Activated T-helper 1 cell treated with anti-CD3 and anti-CD28 coated beads, Interleukin-12 subunit alpha, Interleukin-12 subunit beta, Interleukin-2, Interleukin-4 antibody, amounts not matched to agents 30 ng/mL and 10 ng/mL and 1 ng/mL, durations not matched to agents 14 hours and 24 hours and 36 hours (primary cell): Measurements from ENCODE around the gene DPYD. TPM values are rescaled to one million over a fixed set of nuclear protein-coding genes. Genes with fewer than 3 reads are reported as not detected.

Experiments
- DNase-seq: peaks from one replicate; pipeline ENCODE4 v3.0.0; 2021; ENCODE audit warnings: low spot score
- H3K27ac Mint-ChIP-seq: one replicate; pipeline ENCODE4 v1.8.0; 2021; ENCODE audit warnings: mild to moderate bottlenecking, mixed read lengths
- H3K27me3 Mint-ChIP-seq: one replicate; pipeline ENCODE4 v1.8.0; 2022; ENCODE audit warnings: mild to moderate bottlenecking, moderate library complexity, mixed read lengths; ENCODE audit not compliant: insufficient read depth
- H3K36me3 Mint-ChIP-seq: one replicate; pipeline ENCODE4 v1.8.0; 2021; ENCODE audit warnings: low read depth, mixed read lengths
- H3K4me1 Mint-ChIP-seq: one replicate; pipeline ENCODE4 v1.8.0; 2021; ENCODE audit warnings: low read depth, mixed read lengths
- H3K4me3 Mint-ChIP-seq: one replicate; pipeline ENCODE4 v1.8.0; 2021; ENCODE audit warnings: mild to moderate bottlenecking, moderate library complexity, mixed read lengths
- H3K9me3 Mint-ChIP-seq: one replicate; pipeline ENCODE4 v1.8.0; 2021; ENCODE audit warnings: mixed read lengths
- intact Hi-C: fragments of 100-400 bp; cut with micrococcal nuclease; formaldehyde crosslinking; loops from one replicate; pipeline ENCODE4 v1.15.1; 2024
- total RNA-seq: library from RNA; stranded (reverse); gene quantifications from 2 replicates; pipeline ENCODE4 v1.2.3, GENCODE V29; 2022

Gene DPYD
- total RNA-seq, 1 donor from 2014 or later = 16.2 TPM

DNA sequence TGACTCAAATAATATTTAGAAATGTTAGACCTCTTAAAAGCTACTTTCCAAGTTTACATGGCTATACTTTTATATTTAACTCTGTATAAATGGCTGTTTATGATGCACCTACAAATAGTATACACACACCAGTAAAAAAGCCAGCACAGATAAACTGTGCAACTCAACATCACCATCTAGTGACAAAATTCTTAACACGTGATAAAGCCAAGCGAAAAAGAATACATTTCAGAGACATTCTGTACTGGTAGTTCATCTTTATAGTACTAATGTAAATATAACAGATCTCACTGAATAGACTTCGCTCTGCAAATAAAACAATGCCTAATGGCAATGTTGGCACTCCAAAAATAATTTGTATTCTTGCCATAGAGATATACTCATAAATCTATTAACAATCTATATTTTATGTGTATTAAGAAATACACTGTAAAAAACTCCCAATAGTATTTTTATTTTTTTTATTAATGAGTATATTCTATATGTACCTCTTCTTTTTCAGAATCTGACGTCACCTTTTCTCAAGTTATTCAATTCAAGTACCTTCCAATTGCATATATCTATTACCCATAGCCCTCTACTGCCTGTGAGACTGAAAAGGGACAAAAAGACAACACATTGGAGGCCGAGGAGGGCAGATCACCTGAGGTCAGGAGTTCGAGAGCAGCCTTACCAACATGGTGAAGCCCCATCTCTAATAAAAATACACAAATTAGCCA is 100.2 kb downstream of the DPYD start:
- Mint-ChIP-seq H3K27ac (no peak overlapping the region), H3K9me3 (no peaks in the 10 kb centered on the region), H3K36me3 (no peaks in the 10 kb centered on the region), H3K4me1 (no peaks in the 10 kb centered on the region), H3K27me3 (no peaks in the 10 kb centered on the region), H3K4me3 (no peak overlapping the region)
- DNase-seq = no peak
- intact Hi-C loops = loop anchor here (1.0 to 2.0 kb wide), 6 partner anchors 151 to 854 kb away; no protein-coding TSS in a partner anchor

- H3K4me1 Mint-ChIP-seq = peaks cover 5% of the 10 kb centered on the region
- H3K27ac Mint-ChIP-seq = no peak overlapping the region
- H3K27me3 Mint-ChIP-seq = no peaks in the 10 kb centered on the region
- no peaks in the 10 kb centered on the region for H3K36me3 Mint-ChIP-seq
- intact Hi-C loops = no loop called here
- no peak for DNase-seq
- no peak overlapping the region for H3K4me3 Mint-ChIP-seq
- no peaks in the 10 kb centered on the region for H3K9me3 Mint-ChIP-seq
These were observed 103.9 kb downstream of the DPYD start for GRCh38 chr1:97816927-97817326.

GRCh38 chr1:97814804-97815203 is 106.0 kb downstream of the DPYD start:
- no peak for DNase-seq
- Mint-ChIP-seq H3K27ac (no peak overlapping the region), H3K4me3 (no peak overlapping the region), H3K4me1 (peaks cover 5% of the 10 kb centered on the region), H3K9me3 (no peaks in the 10 kb centered on the region), H3K36me3 (peaks cover 1% of the 10 kb centered on the region), H3K27me3 (no peaks in the 10 kb centered on the region)
- intact Hi-C loops = no loop called here

DNA sequence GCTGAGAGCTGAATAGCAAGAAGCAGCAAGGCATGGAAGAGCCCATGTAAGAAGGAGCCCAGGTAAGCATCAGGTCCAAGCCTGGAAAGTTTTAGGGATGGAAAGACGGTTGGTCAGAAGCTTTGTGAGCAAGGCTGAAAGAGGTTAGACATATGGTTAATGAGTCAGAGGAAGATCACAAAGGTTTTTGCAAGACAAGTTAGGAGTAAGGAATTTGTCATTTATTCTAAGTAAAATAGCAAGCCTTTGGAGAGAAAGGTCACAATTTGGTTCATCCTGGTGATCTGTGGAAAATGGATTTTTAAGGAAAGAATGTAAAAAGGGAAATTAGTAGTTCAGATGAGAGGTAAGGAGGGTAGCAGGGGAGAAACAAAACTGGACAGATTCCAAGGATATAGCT is 106.7 kb downstream of the DPYD start:
- H3K36me3 Mint-ChIP-seq = peaks cover 1% of the 10 kb centered on the region
- H3K9me3 Mint-ChIP-seq = no peaks in the 10 kb centered on the region
- no peak overlapping the region for H3K27ac Mint-ChIP-seq
- no peak for DNase-seq
- intact Hi-C loops = no loop called here
- no peak overlapping the region for H3K4me3 Mint-ChIP-seq
- H3K27me3 Mint-ChIP-seq = no peaks in the 10 kb centered on the region
- H3K4me1 Mint-ChIP-seq = peaks cover 5% of the 10 kb centered on the region

- intact Hi-C loops = no loop called here
- Mint-ChIP-seq H3K27me3 (no peaks in the 10 kb centered on the region), H3K9me3 (no peaks in the 10 kb centered on the region), H3K36me3 (peaks cover 1% of the 10 kb centered on the region), H3K27ac (no peak overlapping the region), H3K4me1 (peaks cover 5% of the 10 kb centered on the region), H3K4me3 (no peak overlapping the region)
- DNase-seq = no peak
These were observed 108.8 kb downstream of the DPYD start for GRCh38 chr1:97812076-97812475.

- Mint-ChIP-seq H3K27me3 (no peaks in the 10 kb centered on the region), H3K36me3 (peaks cover 1% of the 10 kb centered on the region), H3K4me1 (no peaks in the 10 kb centered on the region), H3K9me3 (no peaks in the 10 kb centered on the region), H3K4me3 (no peak overlapping the region), H3K27ac (no peak overlapping the region)
- no peak for DNase-seq
- intact Hi-C loops = no loop called here
These were observed 113.8 kb downstream of the DPYD start for GRCh38 chr1:97806996-97807520.

GRCh38 chr1:97806326-97806725 is 114.5 kb downstream of the DPYD start:
- H3K27me3 Mint-ChIP-seq = no peaks in the 10 kb centered on the region
- DNase-seq = no peak
- H3K4me1 Mint-ChIP-seq = no peaks in the 10 kb centered on the region
- H3K4me3 Mint-ChIP-seq = no peak overlapping the region
- intact Hi-C loops = no loop called here
- peaks cover 1% of the 10 kb centered on the region for H3K36me3 Mint-ChIP-seq
- H3K27ac Mint-ChIP-seq = no peak overlapping the region
- H3K9me3 Mint-ChIP-seq = no peaks in the 10 kb centered on the region

DNA sequence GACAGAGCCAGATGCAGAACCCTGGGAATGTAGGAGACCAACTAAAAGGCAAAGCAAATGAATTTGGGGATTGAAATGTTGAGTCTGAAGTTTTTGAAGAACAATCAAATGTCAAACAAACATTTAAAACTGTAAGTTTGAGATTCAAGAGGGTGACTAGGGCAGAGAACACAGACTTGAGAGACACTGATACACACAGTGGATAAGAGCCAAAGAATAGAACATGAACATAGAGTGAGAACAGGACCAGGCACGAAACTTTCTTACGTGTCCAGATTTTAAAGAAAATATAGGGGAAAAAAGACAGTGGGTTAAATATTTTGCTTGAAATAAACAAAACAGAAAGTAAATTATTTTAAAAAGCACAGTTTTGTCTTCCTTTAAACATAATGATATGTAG is 115.7 kb downstream of the DPYD start:
- Mint-ChIP-seq H3K4me1 (no peaks in the 10 kb centered on the region), H3K36me3 (no peaks in the 10 kb centered on the region), H3K27ac (no peak overlapping the region), H3K4me3 (no peak overlapping the region), H3K9me3 (no peaks in the 10 kb centered on the region), H3K27me3 (no peaks in the 10 kb centered on the region)
- DNase-seq = no peak
- intact Hi-C loops = no loop called here

DNA sequence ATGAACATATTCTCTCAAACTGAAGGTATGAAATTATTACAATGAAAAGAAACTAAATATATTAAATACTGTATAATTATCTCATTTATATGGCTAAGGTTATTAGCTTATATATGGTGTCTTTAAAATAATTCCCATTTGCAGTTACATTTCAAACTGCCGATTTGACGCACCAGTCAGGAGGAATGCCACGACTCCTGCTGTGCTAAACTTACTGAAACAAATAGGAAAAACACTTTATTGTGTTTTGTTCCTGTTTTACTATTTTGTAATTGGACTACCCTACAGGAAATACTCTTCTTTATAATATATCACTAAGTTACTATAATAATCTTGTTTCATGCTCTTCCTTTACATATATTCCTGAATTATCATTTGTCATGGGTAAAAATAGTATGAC is 117.8 kb downstream of the DPYD start:
- Mint-ChIP-seq H3K27me3 (no peaks in the 10 kb centered on the region), H3K27ac (no peak overlapping the region), H3K36me3 (no peaks in the 10 kb centered on the region), H3K4me1 (no peaks in the 10 kb centered on the region), H3K9me3 (no peaks in the 10 kb centered on the region), H3K4me3 (no peak overlapping the region)
- intact Hi-C loops = loop anchor here (1.0 kb wide), 1 partner anchor 47 kb away; no protein-coding TSS in a partner anchor
- no peak for DNase-seq

- no peak overlapping the region for H3K4me3 Mint-ChIP-seq
- H3K36me3 Mint-ChIP-seq = no peaks in the 10 kb centered on the region
- H3K27me3 Mint-ChIP-seq = no peaks in the 10 kb centered on the region
- H3K9me3 Mint-ChIP-seq = no peaks in the 10 kb centered on the region
- intact Hi-C loops = no loop called here
- no peaks in the 10 kb centered on the region for H3K4me1 Mint-ChIP-seq
- no peak for DNase-seq
- H3K27ac Mint-ChIP-seq = no peak overlapping the region
These were observed 118.8 kb downstream of the DPYD start for GRCh38 chr1:97802011-97802410.

DNA sequence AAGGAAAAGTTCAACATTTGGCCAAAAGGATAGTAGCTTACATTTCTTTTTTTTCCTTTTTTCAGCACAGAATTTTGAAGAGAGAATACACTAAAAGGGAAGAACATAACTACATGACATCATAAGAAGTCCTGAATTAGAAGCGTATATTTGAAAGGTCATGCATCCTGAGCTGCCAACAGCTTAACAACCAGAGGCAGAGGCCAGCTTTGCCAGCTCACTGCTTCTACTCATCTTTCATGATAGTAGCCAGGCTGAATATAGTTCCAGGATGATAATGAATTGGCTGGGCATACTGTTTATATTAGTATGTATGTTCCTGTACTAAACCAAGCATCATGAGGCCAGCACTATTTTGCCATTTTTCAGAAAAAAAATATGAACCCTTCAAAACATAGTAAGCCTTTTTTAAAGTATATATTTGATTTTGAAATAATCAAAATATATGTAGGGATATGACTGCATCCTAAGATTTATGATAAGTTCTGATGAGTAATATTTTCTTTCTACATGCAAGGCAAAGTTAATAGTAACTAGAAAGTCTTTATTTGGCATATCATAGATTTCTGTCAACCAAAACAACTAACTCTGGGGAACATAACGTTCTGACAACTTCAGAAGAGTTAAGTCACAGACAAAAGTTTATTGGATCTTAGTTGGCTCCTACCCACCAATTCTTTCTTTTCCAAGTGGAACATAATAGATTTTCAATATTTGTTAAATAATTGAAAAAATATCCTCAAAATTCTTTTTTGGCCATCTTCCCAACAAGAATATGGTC is 123.2 kb downstream of the DPYD start:
- intact Hi-C loops = no loop called here
- Mint-ChIP-seq H3K4me1 (peaks cover 2% of the 10 kb centered on the region), H3K27me3 (no peaks in the 10 kb centered on the region), H3K9me3 (no peaks in the 10 kb centered on the region), H3K36me3 (no peaks in the 10 kb centered on the region), H3K27ac (no peak overlapping the region), H3K4me3 (no peak overlapping the region)
- DNase-seq = no peak

DNA sequence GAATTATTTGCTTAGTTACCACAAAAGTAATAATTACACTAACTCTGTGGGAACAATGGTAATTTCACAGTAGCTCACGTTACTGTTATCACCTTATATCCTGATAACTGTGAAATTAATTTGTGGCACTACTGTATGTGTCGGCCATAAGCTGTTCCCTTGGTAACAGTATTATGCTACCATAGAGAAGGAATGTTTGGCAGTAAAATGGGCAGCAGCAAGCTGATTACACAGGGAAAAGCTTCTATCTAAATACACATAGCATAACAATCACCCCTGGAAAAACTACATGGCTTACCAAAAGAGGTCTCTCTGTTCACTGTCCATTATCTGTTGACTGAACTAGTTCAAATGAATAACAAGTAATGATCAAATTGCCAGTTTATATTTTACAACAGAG is 124.1 kb downstream of the DPYD start:
- Mint-ChIP-seq H3K9me3 (no peaks in the 10 kb centered on the region), H3K27me3 (no peaks in the 10 kb centered on the region), H3K36me3 (no peaks in the 10 kb centered on the region), H3K4me3 (no peak overlapping the region), H3K4me1 (peaks cover 7% of the 10 kb centered on the region), H3K27ac (no peak overlapping the region)
- DNase-seq = no peak
- intact Hi-C loops = no loop called here

DNA sequence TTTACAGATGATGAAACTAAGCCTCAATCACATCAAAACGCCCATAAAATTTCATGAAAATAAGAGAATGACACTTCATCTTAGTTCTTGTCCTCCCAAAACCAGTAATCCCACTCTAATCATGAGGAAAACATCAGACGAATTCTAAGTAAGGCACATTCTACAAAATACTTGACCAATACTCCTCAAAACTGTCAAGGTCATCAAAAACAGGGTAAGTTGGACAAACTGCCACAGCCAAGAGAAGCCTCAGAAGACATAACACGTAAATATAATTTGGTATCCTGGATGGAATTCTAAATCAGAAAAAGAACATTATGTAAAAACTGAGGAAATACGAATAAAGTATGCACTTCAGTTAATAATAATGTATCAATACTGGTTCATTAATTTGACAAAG is 128.2 kb downstream of the DPYD start:
- H3K9me3 Mint-ChIP-seq = peaks cover 3% of the 10 kb centered on the region
- H3K27ac Mint-ChIP-seq = no peak overlapping the region
- peaks cover 35% of the 10 kb centered on the region for H3K4me1 Mint-ChIP-seq
- no peaks in the 10 kb centered on the region for H3K27me3 Mint-ChIP-seq
- peaks cover 2% of the 10 kb centered on the region for H3K36me3 Mint-ChIP-seq
- intact Hi-C loops = no loop called here
- DNase-seq = no peak
- H3K4me3 Mint-ChIP-seq = no peak overlapping the region
